Liver (tissue), 9 donors: ENCODE results near the gene NCAM2. TPM values are rescaled to one million over a fixed set of nuclear protein-coding genes. Genes with fewer than 3 reads are reported as not detected.

ENCODE experiments used
- DNase-seq: peaks from one replicate; pipeline ENCODE4 v3.0.0-alpha.2; 2017; ENCODE audit warnings: low spot score
- H3K27ac ChIP-seq, 2 donors: one replicate each; pipeline ENCODE4 v1.7.0; 2013; ENCODE audit warnings: inconsistent platforms in 2 of 2, low read length in 2 of 2, control low read depth in 1 of 2, low read depth in 1 of 2, mild to moderate bottlenecking in 1 of 2
- H3K27me3 ChIP-seq, 4 donors: one replicate each; pipeline versions ENCODE4 v1.6.1 to v1.7.0; 2013; ENCODE audit warnings: low read length in 3 of 4, inconsistent platforms in 1 of 4, mild to moderate bottlenecking in 1 of 4, moderate library complexity in 1 of 4; ENCODE audit not compliant: control insufficient read depth in 4 of 4, insufficient read depth in 4 of 4
- H3K36me3 ChIP-seq, 4 donors: one replicate each; pipeline versions ENCODE4 v1.6.1 to v1.7.0; 2013; ENCODE audit warnings: low read length in 3 of 4, mild to moderate bottlenecking in 3 of 4, low read depth in 1 of 4, moderate library complexity in 1 of 4; ENCODE audit not compliant: control insufficient read depth in 4 of 4, insufficient read depth in 3 of 4
- H3K4me1 ChIP-seq, 4 donors: one replicate each; pipeline versions ENCODE4 v1.6.1 to v1.7.0; 2013; ENCODE audit warnings: low read length in 3 of 4, mild to moderate bottlenecking in 3 of 4, moderate library complexity in 1 of 4; ENCODE audit not compliant: control insufficient read depth in 4 of 4, insufficient read depth in 4 of 4
- H3K4me3 ChIP-seq, 3 donors: one replicate each; pipeline versions ENCODE4 v1.6.1 to v1.7.0; 2013; ENCODE audit warnings: low read length in 3 of 3, control low read depth in 1 of 3, low read depth in 1 of 3, mild to moderate bottlenecking in 1 of 3
- H3K9ac ChIP-seq, 2 donors: one replicate each; pipeline ENCODE4 v1.7.0; 2013; ENCODE audit warnings: low read length in 2 of 2, mild to moderate bottlenecking in 2 of 2, moderate library complexity in 2 of 2, control low read depth in 1 of 2, low read depth in 1 of 2
- H3K9me3 ChIP-seq, 4 donors: one replicate each; pipeline versions ENCODE4 v1.6.1 to v1.7.0; 2013; ENCODE audit warnings: low read length in 3 of 4; ENCODE audit not compliant: control insufficient read depth in 4 of 4
- CTCF ChIP-seq: fragments of 150-350 bp; IDR thresholded peaks from 2 replicates; pipeline ENCODE4 v1.5.1; 2017; ENCODE audit warnings: improper control_type of control experiment, low read depth, low read length; ENCODE audit not compliant: missing input control
- EGR1 ChIP-seq, 2 donors: IDR thresholded peaks; 2 replicates each; pipeline ENCODE4 v1.6.1; 2016 to 2018; ENCODE audit warnings: antibody characterized with exemption in 2 of 2, low read depth in 2 of 2
- FOXA1 ChIP-seq: IDR thresholded peaks from 2 replicates; pipeline ENCODE4 v1.6.1; 2016; ENCODE audit warnings: antibody characterized with exemption
- FOXA2 ChIP-seq: IDR thresholded peaks from 2 replicates; pipeline ENCODE4 v1.6.1; 2016; ENCODE audit warnings: antibody characterized with exemption
- GABPA ChIP-seq, 2 donors: IDR thresholded peaks in 1 of 2; conservative IDR thresholded peaks in 1 of 2; 2 replicates each; pipeline ENCODE4 v1.6.1; 2016; ENCODE audit warnings: antibody characterized with exemption in 2 of 2, mild to moderate bottlenecking in 1 of 2, moderate library complexity in 1 of 2
- HNF4A ChIP-seq, 2 donors: conservative IDR thresholded peaks; 2 replicates each; pipeline ENCODE4 v1.6.1; 2016; ENCODE audit warnings: antibody characterized with exemption in 2 of 2, mild to moderate bottlenecking in 2 of 2
- HNF4G ChIP-seq: IDR thresholded peaks from 2 replicates; pipeline ENCODE4 v1.6.1; 2016; ENCODE audit warnings: antibody characterized with exemption
- JUND ChIP-seq, 2 donors: IDR thresholded peaks; 2 replicates each; pipeline ENCODE4 v1.6.1; 2016; ENCODE audit warnings: antibody characterized with exemption in 2 of 2
- MAX ChIP-seq: IDR thresholded peaks from 2 replicates; pipeline ENCODE4 v1.6.1; 2016; ENCODE audit warnings: antibody characterized with exemption
- NR2F2 ChIP-seq: IDR thresholded peaks from 2 replicates; pipeline ENCODE4 v1.6.1; 2016; ENCODE audit warnings: antibody characterized with exemption
- RAD21 ChIP-seq, 2 donors: IDR thresholded peaks; 2 replicates each; pipeline ENCODE4 v1.6.1; 2016; ENCODE audit warnings: antibody characterized with exemption in 2 of 2, mild to moderate bottlenecking in 2 of 2
- RXRA ChIP-seq, 2 donors: IDR thresholded peaks; 2 replicates each; pipeline ENCODE4 v1.6.1; 2017 to 2018; ENCODE audit warnings: antibody characterized with exemption in 2 of 2, mild to moderate bottlenecking in 1 of 2
- SP1 ChIP-seq: IDR thresholded peaks from 2 replicates; pipeline ENCODE4 v1.6.1; 2018; ENCODE audit warnings: antibody characterized with exemption, mild to moderate bottlenecking
- TAF1 ChIP-seq: conservative IDR thresholded peaks from 2 replicates; pipeline ENCODE4 v1.6.1; 2016; ENCODE audit warnings: antibody characterized with exemption, mild to moderate bottlenecking
- YY1 ChIP-seq: IDR thresholded peaks from 2 replicates; pipeline ENCODE4 v1.6.1; 2016; ENCODE audit warnings: antibody characterized with exemption, mild to moderate bottlenecking
- WGBS: extraction: QIAGEN DNeasy Blood & Tissue Kit; methylation state at CpG from one replicate; pipeline ENCODE4 v1.1.7; 2013; 5-methylcytosine and 5-hydroxymethylcytosine counted together
- polyA plus RNA-seq, 2 donors: library from polyadenylated mRNA; stranded (reverse) in 1 of 2; unstranded in 1 of 2; fragments of 200-250 nt in 1 of 2; fragments of >200 nt in 1 of 2; fragmentation: Nextera tagmentation in 1 of 2; extraction: Ambion mirVana in 1 of 2; gene quantifications; one replicate each; pipeline versions ENCODE4 v1.2.1 to v1.2.3, GENCODE V29; 2013 to 2015
- total RNA-seq, 2 donors: library from RNA; depleted of rRNA; stranded (reverse); fragments of >200 nt; gene quantifications; one replicate each; pipeline ENCODE4 v1.2.3, GENCODE V29; 2014
- TF ChIP-seq, protein P1 (sequence below): IDR thresholded peaks from 2 replicates; pipeline ENCODE4 v1.6.1; 2016; ENCODE audit warnings: antibody characterized with exemption
- TF ChIP-seq, protein P2 (sequence below): IDR thresholded peaks from 2 replicates; pipeline ENCODE4 v1.6.1; 2016; ENCODE audit warnings: antibody characterized with exemption
- TF ChIP-seq, protein P3 (sequence below): IDR thresholded peaks from 2 replicates; pipeline ENCODE4 v1.6.1; 2016; ENCODE audit warnings: antibody characterized with exemption, mild to moderate bottlenecking
- donor health status: healthy.
- donor health status: healthy.
- donor health status: healthy.
- donor health status: healthy.
- donor health status: healthy.

Gene NCAM2
- total and polyA plus RNA-seq, 4 donors, result 0.06 to 0.51 (median 0.24) TPM

- H3K4me1 ChIP-seq, result no peaks in the 10 kb centered on the region
- H3K4me3 ChIP-seq, result no peak overlapping the region
- no peaks in the 10 kb centered on the region for H3K27me3 ChIP-seq
- 48% methylated on average over 3 of the region's 3 CpGs for WGBS
- DNase-seq, result no peak
- H3K9ac ChIP-seq, result no peak overlapping the region
- TF ChIP-seq, protein P1, sequence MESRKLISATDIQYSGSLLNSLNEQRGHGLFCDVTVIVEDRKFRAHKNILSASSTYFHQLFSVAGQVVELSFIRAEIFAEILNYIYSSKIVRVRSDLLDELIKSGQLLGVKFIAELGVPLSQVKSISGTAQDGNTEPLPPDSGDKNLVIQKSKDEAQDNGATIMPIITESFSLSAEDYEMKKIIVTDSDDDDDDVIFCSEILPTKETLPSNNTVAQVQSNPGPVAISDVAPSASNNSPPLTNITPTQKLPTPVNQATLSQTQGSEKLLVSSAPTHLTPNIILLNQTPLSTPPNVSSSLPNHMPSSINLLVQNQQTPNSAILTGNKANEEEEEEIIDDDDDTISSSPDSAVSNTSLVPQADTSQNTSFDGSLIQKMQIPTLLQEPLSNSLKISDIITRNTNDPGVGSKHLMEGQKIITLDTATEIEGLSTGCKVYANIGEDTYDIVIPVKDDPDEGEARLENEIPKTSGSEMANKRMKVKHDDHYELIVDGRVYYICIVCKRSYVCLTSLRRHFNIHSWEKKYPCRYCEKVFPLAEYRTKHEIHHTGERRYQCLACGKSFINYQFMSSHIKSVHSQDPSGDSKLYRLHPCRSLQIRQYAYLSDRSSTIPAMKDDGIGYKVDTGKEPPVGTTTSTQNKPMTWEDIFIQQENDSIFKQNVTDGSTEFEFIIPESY, result no peak
- H3K27ac ChIP-seq, result no peak overlapping the region
- no peaks in the 10 kb centered on the region for H3K36me3 ChIP-seq
- H3K9me3 ChIP-seq, result no peaks in the 10 kb centered on the region
Observed at GRCh38 chr21:21182401-21183010, 184.3 kb downstream of the NCAM2 start.

GRCh38 chr21:21183092-21183491 lies 184.9 kb downstream of the NCAM2 start:
- Histone ChIP-seq H3K27me3 (no peaks in the 10 kb centered on the region), H3K9ac (no peak overlapping the region), H3K4me3 (no peak overlapping the region), H3K27ac (no peak overlapping the region), H3K9me3 (no peaks in the 10 kb centered on the region), H3K36me3 (no peaks in the 10 kb centered on the region), H3K4me1 (no peaks in the 10 kb centered on the region)
- no peak for DNase-seq
- TF ChIP-seq HNF4G (no peak), CTCF (no peak), EGR1 (IDR thresholded peaks at IDR 0.05; ENCODE audit: low read depth in 2 of 2) (no peak), YY1 (no peak), JUND (IDR thresholded peaks at IDR 0.05) (no peak), RXRA (IDR thresholded peaks at IDR 0.05) (no peak), NR2F2 (no peak), FOXA2 (no peak), GABPA (IDR thresholded peaks at IDR 0.05 in 1 of 2, conservative IDR thresholded peaks at IDR 0.05 in 1 of 2) (no peak), TAF1 (no peak), FOXA1 (no peak), RAD21 (IDR thresholded peaks at IDR 0.05) (no peak), MAX (no peak), HNF4A (conservative IDR thresholded peaks at IDR 0.05) (no peak), SP1 (no peak)
- TF ChIP-seq, protein P2, sequence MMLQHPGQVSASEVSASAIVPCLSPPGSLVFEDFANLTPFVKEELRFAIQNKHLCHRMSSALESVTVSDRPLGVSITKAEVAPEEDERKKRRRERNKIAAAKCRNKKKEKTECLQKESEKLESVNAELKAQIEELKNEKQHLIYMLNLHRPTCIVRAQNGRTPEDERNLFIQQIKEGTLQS, result no peak
- TF ChIP-seq, protein P3, sequence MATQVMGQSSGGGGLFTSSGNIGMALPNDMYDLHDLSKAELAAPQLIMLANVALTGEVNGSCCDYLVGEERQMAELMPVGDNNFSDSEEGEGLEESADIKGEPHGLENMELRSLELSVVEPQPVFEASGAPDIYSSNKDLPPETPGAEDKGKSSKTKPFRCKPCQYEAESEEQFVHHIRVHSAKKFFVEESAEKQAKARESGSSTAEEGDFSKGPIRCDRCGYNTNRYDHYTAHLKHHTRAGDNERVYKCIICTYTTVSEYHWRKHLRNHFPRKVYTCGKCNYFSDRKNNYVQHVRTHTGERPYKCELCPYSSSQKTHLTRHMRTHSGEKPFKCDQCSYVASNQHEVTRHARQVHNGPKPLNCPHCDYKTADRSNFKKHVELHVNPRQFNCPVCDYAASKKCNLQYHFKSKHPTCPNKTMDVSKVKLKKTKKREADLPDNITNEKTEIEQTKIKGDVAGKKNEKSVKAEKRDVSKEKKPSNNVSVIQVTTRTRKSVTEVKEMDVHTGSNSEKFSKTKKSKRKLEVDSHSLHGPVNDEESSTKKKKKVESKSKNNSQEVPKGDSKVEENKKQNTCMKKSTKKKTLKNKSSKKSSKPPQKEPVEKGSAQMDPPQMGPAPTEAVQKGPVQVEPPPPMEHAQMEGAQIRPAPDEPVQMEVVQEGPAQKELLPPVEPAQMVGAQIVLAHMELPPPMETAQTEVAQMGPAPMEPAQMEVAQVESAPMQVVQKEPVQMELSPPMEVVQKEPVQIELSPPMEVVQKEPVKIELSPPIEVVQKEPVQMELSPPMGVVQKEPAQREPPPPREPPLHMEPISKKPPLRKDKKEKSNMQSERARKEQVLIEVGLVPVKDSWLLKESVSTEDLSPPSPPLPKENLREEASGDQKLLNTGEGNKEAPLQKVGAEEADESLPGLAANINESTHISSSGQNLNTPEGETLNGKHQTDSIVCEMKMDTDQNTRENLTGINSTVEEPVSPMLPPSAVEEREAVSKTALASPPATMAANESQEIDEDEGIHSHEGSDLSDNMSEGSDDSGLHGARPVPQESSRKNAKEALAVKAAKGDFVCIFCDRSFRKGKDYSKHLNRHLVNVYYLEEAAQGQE, result no peak
- TF ChIP-seq, protein P1, result no peak
- 46% methylated on average over 3 of the region's 3 CpGs for WGBS
